ENCODE data around the gene GPC6.

DNA sequence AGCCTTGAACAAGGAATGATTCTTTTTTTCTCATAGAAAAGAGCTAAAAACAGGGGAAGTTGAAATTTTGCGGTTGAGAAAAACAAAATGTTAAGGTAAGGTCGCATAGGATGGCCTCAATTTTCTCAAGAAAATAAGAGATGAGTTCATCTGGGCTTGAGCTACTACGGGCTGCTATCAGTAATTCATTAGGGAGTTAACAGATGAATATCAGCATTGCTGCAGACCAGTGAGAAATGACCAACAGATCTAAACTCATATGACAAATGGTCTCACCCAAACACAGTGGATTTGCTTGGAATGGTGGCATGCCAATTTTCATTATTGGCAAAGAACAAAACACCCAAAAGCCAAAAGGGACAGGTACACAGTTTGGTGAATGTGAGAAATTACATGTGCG lies 56.6 kb downstream of the GPC6 start:
- no peak for TF ChIP-seq POLR2A (IDR thresholded peaks at IDR 0.05)
- TF ChIP-seq, protein P1, sequence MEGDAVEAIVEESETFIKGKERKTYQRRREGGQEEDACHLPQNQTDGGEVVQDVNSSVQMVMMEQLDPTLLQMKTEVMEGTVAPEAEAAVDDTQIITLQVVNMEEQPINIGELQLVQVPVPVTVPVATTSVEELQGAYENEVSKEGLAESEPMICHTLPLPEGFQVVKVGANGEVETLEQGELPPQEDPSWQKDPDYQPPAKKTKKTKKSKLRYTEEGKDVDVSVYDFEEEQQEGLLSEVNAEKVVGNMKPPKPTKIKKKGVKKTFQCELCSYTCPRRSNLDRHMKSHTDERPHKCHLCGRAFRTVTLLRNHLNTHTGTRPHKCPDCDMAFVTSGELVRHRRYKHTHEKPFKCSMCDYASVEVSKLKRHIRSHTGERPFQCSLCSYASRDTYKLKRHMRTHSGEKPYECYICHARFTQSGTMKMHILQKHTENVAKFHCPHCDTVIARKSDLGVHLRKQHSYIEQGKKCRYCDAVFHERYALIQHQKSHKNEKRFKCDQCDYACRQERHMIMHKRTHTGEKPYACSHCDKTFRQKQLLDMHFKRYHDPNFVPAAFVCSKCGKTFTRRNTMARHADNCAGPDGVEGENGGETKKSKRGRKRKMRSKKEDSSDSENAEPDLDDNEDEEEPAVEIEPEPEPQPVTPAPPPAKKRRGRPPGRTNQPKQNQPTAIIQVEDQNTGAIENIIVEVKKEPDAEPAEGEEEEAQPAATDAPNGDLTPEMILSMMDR (IDR thresholded peaks at IDR 0.05), result no peak
